GM06990 (cell line): Measurements from ENCODE around the gene COX6B2.

Source experiments
- DNase-seq: peaks from one replicate; pipeline ENCODE4 v3.0.0-alpha.2; 2011; ENCODE audit not compliant: insufficient read length; ENCODE audit errors: extremely low read depth
- H3K27me3 ChIP-seq: replicated peaks from 2 replicates; pipeline ENCODE4 v1.6.0; 2011; ENCODE audit warnings: low read length; ENCODE audit not compliant: control insufficient read depth, insufficient read depth
- H3K36me3 ChIP-seq: 2 replicates; pipeline ENCODE4 v1.5.1; 2011; ENCODE audit warnings: low read length; ENCODE audit not compliant: control insufficient read depth, insufficient read depth
- H3K4me3 ChIP-seq: replicated peaks from 2 replicates; pipeline ENCODE4 v1.5.1; 2011; ENCODE audit warnings: low read depth, mild to moderate bottlenecking, control low read depth, low read length
- TF ChIP-seq, protein P1 (sequence below): IDR thresholded peaks from 2 replicates; pipeline ENCODE4 v1.5.1; 2011; ENCODE audit warnings: low read length, control low read depth, mild to moderate bottlenecking, inconsistent platforms; ENCODE audit not compliant: insufficient read depth, poor library complexity, severe bottlenecking

The COX6B2 gene

DNA sequence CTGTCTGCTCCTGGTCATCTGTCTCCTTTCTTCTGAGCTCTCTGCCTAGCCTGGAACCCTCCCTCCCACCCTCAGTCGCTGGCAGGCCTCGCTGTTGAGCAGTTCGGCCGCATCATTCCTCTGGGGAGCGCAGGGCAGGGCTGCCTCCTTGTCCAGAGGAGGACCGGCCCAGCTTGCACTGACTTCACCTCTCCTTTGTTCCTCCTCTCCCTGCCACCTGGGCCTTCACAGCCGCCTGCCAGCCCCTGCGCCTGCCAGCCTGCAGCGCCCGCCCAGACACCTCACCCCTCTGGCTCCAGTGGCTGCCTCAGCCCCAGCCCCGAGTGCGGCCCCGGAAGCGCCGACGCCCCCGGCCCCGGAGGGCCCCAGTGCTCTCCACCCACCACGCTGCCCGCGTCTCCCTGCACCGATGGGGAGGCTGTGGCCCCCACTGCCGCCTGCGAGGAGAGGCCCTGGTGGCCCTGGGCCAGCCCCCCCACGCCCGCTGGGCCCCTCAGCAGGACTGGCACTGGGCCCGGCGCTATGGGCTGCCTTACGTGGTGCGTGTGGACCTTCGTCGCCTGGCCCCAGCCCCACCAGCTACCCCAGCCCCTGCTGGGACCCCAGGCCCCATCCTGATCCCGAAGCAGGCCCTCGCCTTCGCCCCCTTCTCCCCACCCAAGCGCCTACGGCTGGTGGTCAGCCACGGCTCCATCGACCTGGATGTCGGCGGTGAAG lies 7.6 kb downstream of the COX6B2 start:
- TF ChIP-seq, protein P1, sequence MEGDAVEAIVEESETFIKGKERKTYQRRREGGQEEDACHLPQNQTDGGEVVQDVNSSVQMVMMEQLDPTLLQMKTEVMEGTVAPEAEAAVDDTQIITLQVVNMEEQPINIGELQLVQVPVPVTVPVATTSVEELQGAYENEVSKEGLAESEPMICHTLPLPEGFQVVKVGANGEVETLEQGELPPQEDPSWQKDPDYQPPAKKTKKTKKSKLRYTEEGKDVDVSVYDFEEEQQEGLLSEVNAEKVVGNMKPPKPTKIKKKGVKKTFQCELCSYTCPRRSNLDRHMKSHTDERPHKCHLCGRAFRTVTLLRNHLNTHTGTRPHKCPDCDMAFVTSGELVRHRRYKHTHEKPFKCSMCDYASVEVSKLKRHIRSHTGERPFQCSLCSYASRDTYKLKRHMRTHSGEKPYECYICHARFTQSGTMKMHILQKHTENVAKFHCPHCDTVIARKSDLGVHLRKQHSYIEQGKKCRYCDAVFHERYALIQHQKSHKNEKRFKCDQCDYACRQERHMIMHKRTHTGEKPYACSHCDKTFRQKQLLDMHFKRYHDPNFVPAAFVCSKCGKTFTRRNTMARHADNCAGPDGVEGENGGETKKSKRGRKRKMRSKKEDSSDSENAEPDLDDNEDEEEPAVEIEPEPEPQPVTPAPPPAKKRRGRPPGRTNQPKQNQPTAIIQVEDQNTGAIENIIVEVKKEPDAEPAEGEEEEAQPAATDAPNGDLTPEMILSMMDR, result no peak
- no peak for DNase-seq
- Histone ChIP-seq H3K27me3 (no peaks in the 10 kb centered on the region), H3K4me3 (no peak overlapping the region), H3K36me3 (peaks cover 2% of the 10 kb centered on the region)

DNA sequence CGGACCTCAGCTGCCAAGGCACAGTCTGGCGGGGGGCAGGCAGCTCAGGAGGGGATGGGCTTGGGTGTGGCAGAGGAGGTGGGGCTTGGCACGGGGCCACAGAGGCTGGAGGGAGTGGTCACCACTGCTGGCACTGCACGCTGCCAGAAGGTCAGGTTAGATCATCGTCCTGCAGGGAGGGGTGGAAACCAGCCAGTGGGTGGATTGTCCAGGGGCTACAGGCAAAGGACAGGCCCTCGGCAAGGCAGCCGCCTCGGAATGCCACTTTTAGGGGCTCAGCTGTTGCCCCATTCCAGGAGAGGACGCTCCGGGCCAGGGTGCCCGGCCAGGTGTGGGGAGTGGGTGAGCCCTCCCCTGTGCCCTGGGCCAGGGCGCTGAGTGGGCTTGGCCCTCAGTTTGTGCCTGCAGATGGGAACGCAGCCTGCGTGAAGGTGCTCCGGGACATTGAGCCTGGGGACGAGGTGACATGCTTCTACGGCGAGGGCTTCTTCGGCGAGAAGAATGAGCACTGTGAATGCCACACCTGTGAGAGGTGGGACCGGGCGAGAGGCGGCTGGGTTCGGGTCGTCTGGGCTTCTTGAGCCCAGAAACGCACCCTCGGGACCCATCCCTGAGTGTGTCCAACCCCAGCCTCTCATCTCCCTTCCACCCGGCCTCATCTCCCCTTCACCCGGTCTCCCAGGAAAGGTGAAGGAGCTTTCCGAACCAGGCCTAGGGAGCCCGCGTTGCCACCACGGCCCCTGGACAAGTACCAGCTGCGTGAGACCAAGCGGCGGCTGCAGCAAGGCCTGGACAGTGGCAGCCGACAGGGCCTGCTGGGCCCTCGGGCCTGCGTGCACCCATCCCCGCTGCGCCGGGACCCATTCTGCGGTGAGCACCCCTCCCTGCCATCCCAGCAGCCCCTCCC lies 8.4 kb downstream of the COX6B2 start:
- H3K27me3 ChIP-seq, result no peaks in the 10 kb centered on the region
- TF ChIP-seq, protein P1, result no peak
- no peak for DNase-seq
- H3K4me3 ChIP-seq, result no peak overlapping the region
- H3K36me3 ChIP-seq, result peaks cover 2% of the 10 kb centered on the region

DNA sequence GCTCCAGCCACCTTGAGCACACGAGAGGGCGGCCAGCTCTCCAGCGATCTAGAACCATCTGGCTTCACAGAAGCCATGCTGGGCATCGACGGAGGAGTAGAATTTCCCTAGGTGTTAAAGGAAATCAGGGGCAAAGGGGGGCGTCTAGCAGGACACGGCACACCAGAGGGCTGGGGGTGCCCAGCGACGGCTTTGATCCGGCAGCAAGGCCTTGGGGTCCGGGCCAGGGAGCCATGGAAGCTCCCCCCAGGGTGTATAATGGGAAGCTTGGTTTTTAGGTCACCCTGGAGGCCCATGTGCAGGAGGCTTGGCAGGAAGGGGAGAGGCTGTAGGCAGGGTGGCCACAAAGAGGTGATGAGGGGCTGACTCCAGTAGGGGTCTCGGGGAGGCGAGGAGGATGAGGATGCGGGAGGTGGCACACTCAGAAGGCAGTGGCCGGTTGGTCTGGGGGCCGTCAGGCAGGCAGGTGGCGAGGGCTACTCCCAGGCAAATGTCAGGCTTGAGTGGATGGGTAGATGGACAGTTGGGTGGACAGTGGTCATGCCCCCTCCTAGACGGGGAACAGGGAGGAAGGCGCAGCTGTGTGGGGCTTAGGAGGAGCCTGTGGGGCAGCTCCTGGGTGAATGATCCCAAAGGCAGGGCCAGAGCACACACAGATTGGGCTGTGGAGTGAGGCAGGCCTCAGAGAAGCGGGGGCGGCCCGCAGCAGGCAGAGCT lies 9.3 kb downstream of the COX6B2 start:
- Histone ChIP-seq H3K36me3 (peaks cover 2% of the 10 kb centered on the region), H3K27me3 (no peaks in the 10 kb centered on the region), H3K4me3 (no peak overlapping the region)
- TF ChIP-seq, protein P1, result no peak
- no peak for DNase-seq

DNA sequence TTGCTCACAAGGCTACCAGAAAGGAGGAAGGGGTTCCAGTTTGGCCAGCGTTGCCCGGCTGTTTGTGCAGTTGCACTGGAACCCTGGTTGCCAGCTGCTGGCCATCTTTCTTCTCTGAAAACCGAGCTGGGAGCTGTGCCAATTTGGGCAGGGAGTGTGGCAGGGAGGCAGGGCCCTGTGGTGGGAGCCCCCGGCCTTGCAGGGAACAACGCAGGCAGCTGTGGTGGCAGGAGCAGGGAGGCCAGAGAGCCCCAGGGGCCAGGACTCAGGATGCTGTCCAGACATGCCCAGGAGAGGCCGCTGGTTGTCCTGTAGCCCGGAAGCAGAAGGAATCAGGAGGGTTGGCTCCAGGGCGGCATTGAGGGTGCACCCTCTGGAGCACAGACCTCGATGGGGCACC lies 10.1 kb downstream of the COX6B2 start:
- peaks cover 2% of the 10 kb centered on the region for H3K36me3 ChIP-seq
- no peaks in the 10 kb centered on the region for H3K27me3 ChIP-seq
- DNase-seq, result no peak
- TF ChIP-seq, protein P1, result no peak
- H3K4me3 ChIP-seq, result no peak overlapping the region

DNA sequence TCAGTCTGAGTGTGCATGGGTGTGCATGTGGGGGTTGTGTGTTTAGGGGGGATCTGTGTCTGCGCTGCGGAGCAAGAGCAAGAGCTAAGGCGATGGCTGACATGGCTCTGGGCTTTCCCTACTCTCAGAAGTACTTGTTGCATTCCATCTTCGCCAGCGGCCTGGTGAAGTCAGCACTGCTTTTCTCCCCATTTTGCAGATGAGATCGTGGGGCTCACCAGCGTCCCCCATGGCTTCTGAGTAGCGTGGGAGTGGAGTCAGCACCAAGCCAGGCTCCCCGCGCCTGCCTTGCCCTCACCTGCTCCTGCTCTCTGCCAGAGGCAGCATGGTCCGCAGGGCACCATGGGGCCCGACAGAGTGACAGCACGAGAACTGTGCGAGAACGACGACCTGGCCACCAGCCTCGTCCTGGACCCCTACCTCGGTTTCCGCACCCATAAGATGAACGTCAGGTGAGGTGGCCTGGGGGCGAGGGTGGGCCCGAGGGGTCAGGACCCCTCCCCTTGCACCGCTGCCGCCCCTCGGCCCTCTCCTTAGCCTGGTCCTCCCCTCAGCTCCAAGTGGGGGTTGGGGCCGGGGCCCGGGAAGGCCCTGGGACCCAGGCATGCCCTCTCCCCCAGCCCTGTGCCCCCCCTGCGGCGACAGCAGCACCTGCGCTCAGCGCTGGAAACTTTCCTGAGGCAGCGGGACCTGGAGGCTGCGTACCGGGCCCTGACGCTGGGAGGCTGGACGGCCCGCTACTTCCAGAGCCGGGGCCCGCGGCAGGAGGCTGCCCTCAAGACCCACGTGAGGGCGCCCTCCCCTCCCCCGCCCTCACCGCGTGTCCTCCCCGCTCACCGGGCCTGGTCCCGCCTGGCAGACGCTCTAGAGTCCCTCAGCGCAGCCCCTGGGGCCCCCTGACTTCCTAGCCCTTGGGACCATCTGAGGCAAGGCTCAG lies 12.7 kb downstream of the COX6B2 start:
- TF ChIP-seq, protein P1, result no peak
- no peaks in the 10 kb centered on the region for H3K27me3 ChIP-seq
- peak overlapping the region; percentile 71; the same call in 1 of the 2 replicates for H3K4me3 ChIP-seq
- DNase-seq, result no peak
- H3K36me3 ChIP-seq, result no peaks in the 10 kb centered on the region; the same call in none of the 2 replicates
